ENCODE measurements around the gene TDRD12. TPM values are rescaled to one million over a fixed set of nuclear protein-coding genes. Genes with fewer than 3 reads are reported as not detected.
"Not testable (repeated sequence)": the region's sequence is repeated elsewhere in the genome, so short reads cannot be mapped to it uniquely, and the experiment has no call there.

The TDRD12 gene
- total RNA-seq, 1 experiment from 2014 or later: not detected

DNA sequence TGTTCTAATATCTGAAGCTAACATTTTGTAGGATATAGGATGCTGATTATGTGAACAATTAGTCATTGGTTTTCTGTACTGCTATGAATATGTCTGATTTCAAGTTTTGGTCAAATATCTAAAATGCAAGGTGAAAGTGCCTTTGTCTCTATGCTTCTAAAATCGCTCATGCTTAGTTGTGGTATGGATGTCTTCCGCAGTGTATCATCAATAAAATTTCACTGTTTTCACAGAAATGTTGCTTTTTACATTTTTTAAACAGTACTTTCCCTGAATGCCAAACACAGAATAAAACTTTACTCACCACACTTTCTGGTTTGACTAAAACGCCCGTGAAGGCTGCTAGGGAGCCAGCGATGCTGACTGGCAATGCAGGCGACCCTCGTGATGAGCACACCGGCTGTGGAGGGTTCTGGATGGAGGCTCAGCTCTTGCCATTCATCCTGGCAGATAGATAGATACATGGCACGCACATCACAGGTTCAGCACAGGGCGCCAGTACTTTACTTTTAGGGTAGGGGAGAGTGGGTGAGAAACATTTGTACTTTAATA is 109.9 kb downstream of the TDRD12 start:
- Histone ChIP-seq H3K27ac (ENCODE audit: low read length) (no peak overlapping the region), H3K36me3 (ENCODE audit: insufficient read depth, low read length) (no peaks in the 10 kb centered on the region), H3K27me3 (ENCODE audit: low read length) (no peaks in the 10 kb centered on the region), H3K79me2 (ENCODE audit: low read length) (no peaks in the 10 kb centered on the region), H3K9me3 (ENCODE audit: low read length) (no peaks in the 10 kb centered on the region), H2AFZ (ENCODE audit: low read length) (no peak overlapping the region), H3K4me1 (ENCODE audit: low read length) (no peaks in the 10 kb centered on the region), H4K20me1 (ENCODE audit: insufficient read depth, low read depth, low read length) (no peaks in the 10 kb centered on the region), H3K4me2 (ENCODE audit: low read depth, low read length, poor library complexity, severe bottlenecking) (no peak overlapping the region), H3K9ac (ENCODE audit: low read length) (no peak overlapping the region), H3K4me3 (ENCODE audit: low read length) (no peak overlapping the region), H3K9me2 (replicated peaks; ENCODE audit: insufficient read depth, low read length) (no peaks in the 10 kb centered on the region)
- peak; percentile 28 for DNase-seq

DNA sequence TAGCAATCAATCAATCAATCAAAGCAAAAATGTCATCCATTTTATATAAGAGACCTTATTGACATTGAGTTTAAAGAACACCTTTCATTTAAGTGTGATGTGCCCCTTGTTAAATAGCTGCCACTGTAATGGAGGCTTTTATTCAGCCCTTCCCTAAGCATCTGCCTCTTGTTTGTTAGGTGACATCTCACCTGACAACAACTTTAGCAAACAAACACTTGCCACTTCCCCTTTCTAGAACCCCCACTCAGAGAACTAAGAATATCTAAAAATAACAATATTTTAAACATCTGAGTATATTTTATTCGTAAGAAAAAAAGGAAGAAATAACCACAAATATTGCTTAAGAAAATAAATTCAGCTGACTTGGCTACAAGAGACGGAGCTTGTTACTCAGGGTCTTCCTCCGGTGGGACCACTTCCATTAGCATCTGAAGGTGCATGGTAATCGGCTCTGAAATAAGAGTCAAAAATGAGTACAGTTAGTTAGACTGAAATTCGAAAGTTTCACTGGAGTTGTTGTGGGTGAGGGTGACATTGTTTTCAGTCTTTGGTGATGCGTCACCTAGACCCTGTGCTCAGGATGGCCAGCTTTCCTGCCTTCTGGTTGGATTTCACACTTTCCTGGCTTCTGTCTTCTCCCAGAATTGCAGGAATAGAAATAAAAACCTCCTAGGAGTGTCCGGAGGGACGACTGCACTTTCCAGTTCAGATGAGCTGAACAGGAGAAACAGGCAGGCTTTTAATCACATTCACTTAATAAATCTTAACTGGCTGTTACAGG is 110.9 kb downstream of the TDRD12 start:
- no peak overlapping the region for H3K27ac ChIP-seq (ENCODE audit: low read length)
- no peaks in the 10 kb centered on the region for H4K20me1 ChIP-seq (ENCODE audit: insufficient read depth, low read depth, low read length)
- DNase-seq: peak; percentile 33
- no peaks in the 10 kb centered on the region for H3K36me3 ChIP-seq (ENCODE audit: insufficient read depth, low read length)
- H3K9me3 ChIP-seq (ENCODE audit: low read length): no peaks in the 10 kb centered on the region
- no peak overlapping the region for H3K4me2 ChIP-seq (ENCODE audit: low read depth, low read length, poor library complexity, severe bottlenecking)
- no peaks in the 10 kb centered on the region for H3K4me1 ChIP-seq (ENCODE audit: low read length)
- H3K9me2 ChIP-seq (replicated peaks; ENCODE audit: insufficient read depth, low read length): no peaks in the 10 kb centered on the region
- no peak overlapping the region for H3K4me3 ChIP-seq (ENCODE audit: low read length)
- H2AFZ ChIP-seq (ENCODE audit: low read length): no peak overlapping the region
- no peaks in the 10 kb centered on the region for H3K27me3 ChIP-seq (ENCODE audit: low read length)
- no peaks in the 10 kb centered on the region for H3K79me2 ChIP-seq (ENCODE audit: low read length)
- no peak overlapping the region for H3K9ac ChIP-seq (ENCODE audit: low read length)

DNA sequence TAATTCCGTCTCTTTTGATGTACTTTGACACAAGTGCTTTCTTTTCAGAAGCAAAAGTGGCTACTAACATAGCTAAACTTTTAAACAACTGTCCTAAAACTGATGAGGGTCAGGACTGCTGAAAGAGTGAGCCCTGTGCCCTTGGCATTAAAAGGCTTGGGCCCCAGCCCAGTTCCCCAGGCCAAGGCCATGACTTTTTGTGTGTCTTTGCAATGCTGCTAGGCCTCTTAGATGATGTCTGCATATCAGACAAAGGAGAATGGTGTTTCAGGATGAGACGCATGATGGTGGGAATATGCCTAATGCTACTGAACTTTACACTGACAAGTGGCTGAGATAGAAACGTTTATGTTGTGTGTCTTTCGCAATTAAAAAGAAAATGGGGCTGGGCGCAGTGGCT is 112.0 kb downstream of the TDRD12 start:
- Histone ChIP-seq H3K27me3 (ENCODE audit: low read length) (no peaks in the 10 kb centered on the region), H3K4me3 (ENCODE audit: low read length) (no peak overlapping the region), H3K9ac (ENCODE audit: low read length) (no peak overlapping the region), H3K36me3 (ENCODE audit: insufficient read depth, low read length) (no peaks in the 10 kb centered on the region), H4K20me1 (ENCODE audit: insufficient read depth, low read depth, low read length) (no peaks in the 10 kb centered on the region), H3K9me3 (ENCODE audit: low read length) (no peaks in the 10 kb centered on the region), H3K4me2 (ENCODE audit: low read depth, low read length, poor library complexity, severe bottlenecking) (no peak overlapping the region), H3K79me2 (ENCODE audit: low read length) (no peaks in the 10 kb centered on the region), H2AFZ (ENCODE audit: low read length) (no peak overlapping the region), H3K4me1 (ENCODE audit: low read length) (no peaks in the 10 kb centered on the region), H3K27ac (ENCODE audit: low read length) (no peak overlapping the region), H3K9me2 (replicated peaks; ENCODE audit: insufficient read depth, low read length) (no peaks in the 10 kb centered on the region)
- no peak for DNase-seq

DNA sequence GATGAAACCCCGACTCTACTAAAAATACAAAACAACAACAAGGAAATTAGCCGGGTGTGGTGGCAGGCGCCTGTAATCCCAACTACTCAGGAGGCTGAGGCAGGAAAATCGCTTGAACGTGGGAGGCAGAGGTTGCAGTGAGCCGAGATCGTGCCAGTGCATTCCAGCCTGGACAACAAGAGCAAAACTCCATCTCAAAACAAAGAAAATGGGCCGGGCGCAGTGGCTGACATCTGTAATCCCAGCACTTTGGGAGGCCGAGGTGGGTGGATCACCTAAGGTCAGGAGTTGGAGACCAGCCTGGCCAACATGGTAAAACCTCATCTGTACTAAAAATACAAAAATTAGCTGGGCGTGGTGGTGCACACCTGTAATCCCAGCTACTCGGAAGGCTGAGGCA is 112.5 kb downstream of the TDRD12 start:
- H3K27me3 ChIP-seq (ENCODE audit: low read length); H3K9me3 ChIP-seq (ENCODE audit: low read length); DNase-seq; H3K4me3 ChIP-seq (ENCODE audit: low read length); H2AFZ ChIP-seq (ENCODE audit: low read length); H3K36me3 ChIP-seq (ENCODE audit: insufficient read depth, low read length); H3K79me2 ChIP-seq (ENCODE audit: low read length); H3K9ac ChIP-seq (ENCODE audit: low read length); H3K4me2 ChIP-seq (ENCODE audit: low read depth, low read length, poor library complexity, severe bottlenecking); H3K9me2 ChIP-seq (replicated peaks; ENCODE audit: insufficient read depth, low read length); H4K20me1 ChIP-seq (ENCODE audit: insufficient read depth, low read depth, low read length); H3K27ac ChIP-seq (ENCODE audit: low read length); H3K4me1 ChIP-seq (ENCODE audit: low read length): not testable (repeated sequence)

DNA sequence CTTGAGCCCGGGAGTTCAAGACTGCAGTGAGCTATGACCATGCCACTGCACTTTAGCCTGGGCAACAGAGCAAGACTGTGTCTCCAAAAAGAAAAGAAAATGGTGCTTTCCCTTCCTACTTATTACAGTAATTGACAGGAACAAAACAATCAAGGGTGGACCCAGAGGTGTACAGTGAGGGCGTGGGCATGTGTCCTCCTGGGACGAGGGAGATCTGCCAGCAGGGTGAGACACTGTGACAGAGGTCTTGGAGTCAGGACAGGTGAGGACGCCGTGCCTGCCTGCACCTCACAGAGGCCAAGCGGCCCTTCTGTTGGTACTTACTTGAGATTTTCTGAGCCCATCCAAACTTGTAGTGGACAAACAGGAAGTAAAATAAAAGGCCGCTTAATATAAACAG is 113.3 kb downstream of the TDRD12 start:
- not testable (repeated sequence) for H3K4me2 ChIP-seq (ENCODE audit: low read depth, low read length, poor library complexity, severe bottlenecking); H3K79me2 ChIP-seq (ENCODE audit: low read length); H3K9ac ChIP-seq (ENCODE audit: low read length); H3K4me1 ChIP-seq (ENCODE audit: low read length); H2AFZ ChIP-seq (ENCODE audit: low read length); H3K27me3 ChIP-seq (ENCODE audit: low read length); H4K20me1 ChIP-seq (ENCODE audit: insufficient read depth, low read depth, low read length); H3K27ac ChIP-seq (ENCODE audit: low read length); H3K9me2 ChIP-seq (replicated peaks; ENCODE audit: insufficient read depth, low read length); H3K36me3 ChIP-seq (ENCODE audit: insufficient read depth, low read length); DNase-seq; H3K4me3 ChIP-seq (ENCODE audit: low read length); H3K9me3 ChIP-seq (ENCODE audit: low read length)

DNA sequence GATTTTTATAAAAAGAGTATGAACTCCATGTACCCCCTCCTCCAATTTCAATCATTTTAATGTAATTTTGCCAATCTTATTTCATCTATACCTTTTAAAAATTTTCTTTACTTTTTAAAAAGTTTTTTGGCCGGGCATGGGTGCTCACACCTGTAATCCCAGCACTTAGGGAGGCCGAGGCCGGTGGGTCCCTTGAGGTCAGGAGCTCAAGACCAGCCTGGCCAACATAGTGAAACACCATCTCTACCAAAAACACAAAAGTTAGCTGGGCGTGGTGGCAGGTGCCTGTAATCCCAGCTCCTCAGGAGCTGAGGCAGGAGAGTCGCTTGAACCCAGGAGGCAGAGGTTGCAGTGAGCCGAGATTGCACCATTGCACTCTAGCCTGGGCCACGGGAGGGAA is 113.8 kb downstream of the TDRD12 start:
- not testable (repeated sequence) for H3K4me2 ChIP-seq (ENCODE audit: low read depth, low read length, poor library complexity, severe bottlenecking); H4K20me1 ChIP-seq (ENCODE audit: insufficient read depth, low read depth, low read length); H3K4me3 ChIP-seq (ENCODE audit: low read length); H3K9ac ChIP-seq (ENCODE audit: low read length); H3K9me3 ChIP-seq (ENCODE audit: low read length); H3K36me3 ChIP-seq (ENCODE audit: insufficient read depth, low read length); H3K27me3 ChIP-seq (ENCODE audit: low read length); H2AFZ ChIP-seq (ENCODE audit: low read length); H3K9me2 ChIP-seq (replicated peaks; ENCODE audit: insufficient read depth, low read length); H3K4me1 ChIP-seq (ENCODE audit: low read length); H3K79me2 ChIP-seq (ENCODE audit: low read length); DNase-seq; H3K27ac ChIP-seq (ENCODE audit: low read length)

DNA sequence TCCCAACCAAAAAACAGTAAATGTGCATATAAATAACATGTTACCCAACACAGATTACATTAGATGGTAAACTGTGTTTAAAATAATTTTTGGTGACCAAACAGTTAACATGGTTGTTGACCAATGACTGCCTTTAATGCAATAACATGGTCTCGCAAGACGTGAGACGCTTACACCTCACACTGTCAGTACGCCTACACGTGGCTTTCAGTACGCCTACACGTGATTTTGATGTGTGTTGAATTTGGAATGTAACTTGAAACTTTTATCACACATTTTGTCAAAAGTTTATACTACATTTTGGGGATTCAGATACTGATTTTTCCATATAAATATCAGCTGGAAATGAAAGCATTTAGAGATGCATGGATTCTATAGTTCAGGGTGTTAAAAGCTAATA is 118.0 kb downstream of the TDRD12 start:
- Histone ChIP-seq H3K4me1 (ENCODE audit: low read length) (no peaks in the 10 kb centered on the region), H3K9me2 (replicated peaks; ENCODE audit: insufficient read depth, low read length) (no peaks in the 10 kb centered on the region), H3K79me2 (ENCODE audit: low read length) (no peaks in the 10 kb centered on the region), H3K36me3 (ENCODE audit: insufficient read depth, low read length) (no peaks in the 10 kb centered on the region), H4K20me1 (ENCODE audit: insufficient read depth, low read depth, low read length) (no peaks in the 10 kb centered on the region), H3K4me2 (ENCODE audit: low read depth, low read length, poor library complexity, severe bottlenecking) (no peak overlapping the region), H2AFZ (ENCODE audit: low read length) (no peak overlapping the region), H3K9ac (ENCODE audit: low read length) (no peak overlapping the region), H3K4me3 (ENCODE audit: low read length) (no peak overlapping the region), H3K9me3 (ENCODE audit: low read length) (no peaks in the 10 kb centered on the region), H3K27ac (ENCODE audit: low read length) (no peak overlapping the region), H3K27me3 (ENCODE audit: low read length) (no peaks in the 10 kb centered on the region)
- no peak for DNase-seq

DNA sequence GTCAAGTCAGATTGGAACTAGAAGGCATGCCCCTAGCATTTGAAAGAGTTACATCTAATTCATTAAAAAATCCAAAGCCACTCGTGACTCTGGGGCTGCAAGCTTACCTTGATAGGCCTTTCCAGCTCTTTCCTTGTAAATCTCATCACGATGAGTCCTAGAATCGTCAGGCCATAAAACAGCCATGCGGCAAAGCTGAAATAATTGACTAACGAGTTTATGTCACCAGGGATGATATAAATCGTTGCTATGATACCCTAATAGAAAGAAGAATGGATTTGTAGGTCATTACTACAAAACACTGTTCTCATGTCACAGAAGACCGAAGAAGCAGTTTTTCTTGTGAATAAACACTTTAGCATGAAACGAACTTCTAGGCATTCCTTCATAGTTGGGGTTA is 122.5 kb downstream of the TDRD12 start:
- Histone ChIP-seq H3K27me3 (ENCODE audit: low read length) (no peaks in the 10 kb centered on the region), H3K27ac (ENCODE audit: low read length) (no peak overlapping the region), H3K9me3 (ENCODE audit: low read length) (no peaks in the 10 kb centered on the region)

More for the DNA sequence above, 122.5 kb downstream of the TDRD12 start:
- H3K4me3 ChIP-seq (ENCODE audit: low read length): no peak overlapping the region
- H3K79me2 ChIP-seq (ENCODE audit: low read length): no peaks in the 10 kb centered on the region
- no peaks in the 10 kb centered on the region for H3K4me1 ChIP-seq (ENCODE audit: low read length)
- no peak overlapping the region for H3K9ac ChIP-seq (ENCODE audit: low read length)
- no peak overlapping the region for H3K4me2 ChIP-seq (ENCODE audit: low read depth, low read length, poor library complexity, severe bottlenecking)
- DNase-seq: no peak
- no peaks in the 10 kb centered on the region for H4K20me1 ChIP-seq (ENCODE audit: insufficient read depth, low read depth, low read length)
- no peaks in the 10 kb centered on the region for H3K9me2 ChIP-seq (replicated peaks; ENCODE audit: insufficient read depth, low read length)
- H2AFZ ChIP-seq (ENCODE audit: low read length): no peak overlapping the region
- no peaks in the 10 kb centered on the region for H3K36me3 ChIP-seq (ENCODE audit: insufficient read depth, low read length)

Data from Karpas-422 (cell line).